ENCODE measurements around the gene PHLPP1. TPM values are rescaled to one million over a fixed set of nuclear protein-coding genes. Genes with fewer than 3 reads are reported as not detected.

The PHLPP1 gene
- total and polyA plus RNA-seq, 9 of the 15 experiments (the other 6 are each of a cell fraction or from before 2014, with no cell fraction given), result 0.56 to 9.0 (median 4.5) TPM

DNA sequence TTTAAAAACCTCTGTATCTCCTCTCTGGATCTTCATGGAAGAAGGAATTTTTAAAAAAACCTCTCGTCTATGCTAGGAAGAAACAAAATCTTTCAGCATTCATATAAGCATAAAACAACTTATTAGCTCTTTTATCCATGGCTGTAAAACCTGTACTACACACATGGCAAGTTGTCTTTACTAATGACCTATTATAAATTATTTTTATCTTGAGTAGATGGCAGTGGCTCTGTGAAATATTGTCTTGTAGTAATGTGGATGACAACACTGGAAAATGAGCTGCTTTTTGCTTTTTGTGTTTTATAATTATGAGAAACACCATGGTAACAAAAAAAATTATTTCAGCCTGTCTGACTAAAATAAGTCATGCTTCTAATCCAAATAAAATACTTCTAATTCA is 18.9 kb downstream of the PHLPP1 start:
- H3K4me1 ChIP-seq (replicated peaks in 1 of 2; ENCODE audit: control insufficient read depth in 2 of 2, insufficient read depth in 2 of 2, low read length in 2 of 2), result peaks cover 0 to 2% of the 10 kb centered on the region in 2 experiments; a peak in 2 of 5 replicates
- FAIRE-seq, result no peak

More for the DNA sequence above, 18.9 kb downstream of the PHLPP1 start:
- ChIA-PET POLR2A (no interaction called here), CTCF (ENCODE audit: low intra/inter-chr PET ratio) (no interaction called here)
- Histone ChIP-seq H4K20me1 (replicated peaks; ENCODE audit: control insufficient read depth, insufficient read depth, low read length) (no peaks in the 10 kb centered on the region), H3K4me3 (no peak overlapping the region), H3K4me2 (ENCODE audit: insufficient read depth, low read length) (no peak overlapping the region), H3K79me2 (ENCODE audit: control insufficient read depth, insufficient read depth, low read length) (peaks cover 53% of the 10 kb centered on the region), H3K9me1 (ENCODE audit: control insufficient read depth, insufficient read depth, low read length) (no peaks in the 10 kb centered on the region), H3K27me3 (ENCODE audit: control insufficient read depth in 2 of 2, insufficient read depth in 2 of 2, low read length in 2 of 2) (no peaks in the 10 kb centered on the region), H3K9me3 (replicated peaks; ENCODE audit: control insufficient read depth, insufficient read depth, low read depth, low read length) (no peaks in the 10 kb centered on the region; the same call in 1 of the 2 replicates), H3K27ac (ENCODE audit: extremely low read depth, low read depth, low read length) (no peak overlapping the region), H2AFZ (ENCODE audit: low read depth, low read length) (no peak overlapping the region), H3K36me3 (ENCODE audit: control insufficient read depth, insufficient read depth, low read length) (no peaks in the 10 kb centered on the region), H3K9ac (ENCODE audit: insufficient read depth in 1 of 2, low read depth in 2 of 2, low read length in 2 of 2) (no peak overlapping the region)
- BruUV-seq (replicated peaks), result no TSS peak
- TF ChIP-seq, protein P1, sequence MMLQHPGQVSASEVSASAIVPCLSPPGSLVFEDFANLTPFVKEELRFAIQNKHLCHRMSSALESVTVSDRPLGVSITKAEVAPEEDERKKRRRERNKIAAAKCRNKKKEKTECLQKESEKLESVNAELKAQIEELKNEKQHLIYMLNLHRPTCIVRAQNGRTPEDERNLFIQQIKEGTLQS (IDR thresholded peaks at IDR 0.05), result no peak
- TF ChIP-seq, protein P1 (CRISPR knock-in tag; conservative IDR thresholded peaks at IDR 0.05), result no peak
- TF ChIP-seq CAMTA2 (CRISPR knock-in tag; conservative IDR thresholded peaks at IDR 0.05), result no peak
- TF ChIP-seq, protein P2, sequence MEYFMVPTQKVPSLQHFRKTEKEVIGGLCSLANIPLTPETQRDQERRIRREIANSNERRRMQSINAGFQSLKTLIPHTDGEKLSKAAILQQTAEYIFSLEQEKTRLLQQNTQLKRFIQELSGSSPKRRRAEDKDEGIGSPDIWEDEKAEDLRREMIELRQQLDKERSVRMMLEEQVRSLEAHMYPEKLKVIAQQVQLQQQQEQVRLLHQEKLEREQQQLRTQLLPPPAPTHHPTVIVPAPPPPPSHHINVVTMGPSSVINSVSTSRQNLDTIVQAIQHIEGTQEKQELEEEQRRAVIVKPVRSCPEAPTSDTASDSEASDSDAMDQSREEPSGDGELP (CRISPR knock-in tag; IDR thresholded peaks at IDR 0.05; ENCODE audit: borderline replicate concordance), result no peak
- no peak for TF ChIP-seq TAF15 (IDR thresholded peaks at IDR 0.05; ENCODE audit: low read depth, low read length)
- no peak for TF ChIP-seq SIX5 (IDR thresholded peaks at IDR 0.05; ENCODE audit: borderline replicate concordance in 1 of 2, insufficient read depth in 1 of 2, low read depth in 1 of 2, low read length in 2 of 2)
- no peak for TF ChIP-seq KLF10 (CRISPR knock-in tag; IDR thresholded peaks at IDR 0.05)
- TF ChIP-seq, protein P3, sequence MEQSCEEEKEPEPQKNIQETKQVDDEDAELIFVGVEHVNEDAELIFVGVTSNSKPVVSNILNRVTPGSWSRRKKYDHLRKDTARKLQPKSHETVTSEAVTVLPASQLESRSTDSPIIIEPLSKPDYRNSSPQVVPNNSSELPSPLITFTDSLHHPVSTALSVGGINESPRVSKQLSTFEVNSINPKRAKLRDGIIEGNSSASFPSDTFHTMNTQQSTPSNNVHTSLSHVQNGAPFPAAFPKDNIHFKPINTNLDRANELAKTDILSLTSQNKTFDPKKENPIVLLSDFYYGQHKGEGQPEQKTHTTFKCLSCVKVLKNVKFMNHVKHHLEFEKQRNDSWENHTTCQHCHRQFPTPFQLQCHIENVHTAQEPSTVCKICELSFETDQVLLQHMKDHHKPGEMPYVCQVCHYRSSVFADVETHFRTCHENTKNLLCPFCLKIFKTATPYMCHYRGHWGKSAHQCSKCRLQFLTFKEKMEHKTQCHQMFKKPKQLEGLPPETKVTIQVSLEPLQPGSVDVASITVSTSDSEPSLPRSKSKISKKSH (CRISPR knock-in tag; IDR thresholded peaks at IDR 0.05), result no peak
- TF ChIP-seq, protein P4, sequence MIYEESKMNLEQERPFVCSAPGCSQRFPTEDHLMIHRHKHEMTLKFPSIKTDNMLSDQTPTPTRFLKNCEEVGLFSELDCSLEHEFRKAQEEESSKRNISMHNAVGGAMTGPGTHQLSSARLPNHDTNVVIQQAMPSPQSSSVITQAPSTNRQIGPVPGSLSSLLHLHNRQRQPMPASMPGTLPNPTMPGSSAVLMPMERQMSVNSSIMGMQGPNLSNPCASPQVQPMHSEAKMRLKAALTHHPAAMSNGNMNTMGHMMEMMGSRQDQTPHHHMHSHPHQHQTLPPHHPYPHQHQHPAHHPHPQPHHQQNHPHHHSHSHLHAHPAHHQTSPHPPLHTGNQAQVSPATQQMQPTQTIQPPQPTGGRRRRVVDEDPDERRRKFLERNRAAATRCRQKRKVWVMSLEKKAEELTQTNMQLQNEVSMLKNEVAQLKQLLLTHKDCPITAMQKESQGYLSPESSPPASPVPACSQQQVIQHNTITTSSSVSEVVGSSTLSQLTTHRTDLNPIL (CRISPR knock-in tag; IDR thresholded peaks at IDR 0.05), result no peak
- no peak for TF ChIP-seq CXXC5 (CRISPR knock-in tag; IDR thresholded peaks at IDR 0.05)
- no peak for TF ChIP-seq CBX5 (IDR thresholded peaks at IDR 0.05; ENCODE audit: borderline replicate concordance, low read depth)
- in situ Hi-C loops (cut with MboI), result no loop called here
- ATAC-seq (no peak), DNase-seq (ENCODE audit: extremely low read depth in 1 of 4, low spot score in 3 of 4) (no peak)
- 60% methylated on average over 1 of the region's 1 CpG for WGBS (ENCODE audit: insufficient coverage, low coverage, missing lambda C conversion rate)
- intact Hi-C loops (cut with micrococcal nuclease), result no loop called here
